HEK293 (cell line): ENCODE data around the gene OR9I1.

Experiments
- CTCF ChIA-PET: fragments of 350-600 bp; formaldehyde crosslinking; extraction: SDS; loops from one replicate; lab custom pipeline; 2021; ENCODE audit warnings: antibody characterized with exemption; lab: Yijun Ruan, JAX
- POLR2A ChIA-PET: fragments of 300-600 bp; formaldehyde crosslinking; extraction: SDS; loops from one replicate; lab custom pipeline; 2020; ENCODE audit warnings: antibody characterized with exemption, inconsistent platforms; lab: Yijun Ruan, JAX
- H3K27ac ChIP-seq: fragments of 200-500 bp; sonication (Bioruptor generic); 2 replicates; pipeline ENCODE4 v1.5.1; 2014; ENCODE audit warnings: low read depth, low read length, control low read depth, inconsistent platforms; ENCODE audit errors: extremely low read depth
- H3K36me3 ChIP-seq, 2 experiments: fragments of 200-500 bp in 1 of 2; sonication (Bioruptor generic) in 1 of 2; 1 replicate in 1 of 2; 2 replicates in 1 of 2; pipeline ENCODE4 v1.5.1; 2014 to 2017; ENCODE audit warnings: inconsistent platforms in 2 of 2, low read length in 2 of 2; ENCODE audit not compliant: control insufficient read depth in 2 of 2, insufficient read depth in 1 of 2
- H3K4me1 ChIP-seq: fragments of 200-500 bp; sonication (Bioruptor generic); 2 replicates; pipeline ENCODE4 v1.5.1; 2014; ENCODE audit warnings: mild to moderate bottlenecking, low read length, inconsistent platforms; ENCODE audit not compliant: control insufficient read depth, insufficient read depth
- H3K4me3 ChIP-seq: 2 replicates; pipeline ENCODE4 v1.5.1; 2011; ENCODE audit warnings: low read depth, mild to moderate bottlenecking, control low read depth, low read length, moderate library complexity
- H3K9me3 ChIP-seq: fragments of 200-500 bp; sonication (Bioruptor generic); 2 replicates; pipeline ENCODE4 v1.5.1; 2014; ENCODE audit warnings: low read depth, low read length, inconsistent platforms; ENCODE audit not compliant: control insufficient read depth, insufficient read depth
- TSHZ1 ChIP-seq: fragments of 450-650 bp; formaldehyde crosslinking; IDR thresholded peaks from 2 replicates; pipeline ENCODE4 v1.5.1; 2016; ENCODE audit warnings: missing biosample characterization, missing genetic modification characterization, borderline replicate concordance
- ZFP41 ChIP-seq: fragments of 450-650 bp; formaldehyde crosslinking; IDR thresholded peaks from 2 replicates; pipeline ENCODE4 v1.5.1; 2016; ENCODE audit warnings: missing biosample characterization, missing genetic modification characterization, borderline replicate concordance
- ZNF10 ChIP-seq: fragments of 450-650 bp; formaldehyde crosslinking; IDR thresholded peaks from 2 replicates; pipeline ENCODE4 v1.5.1; 2017; ENCODE audit warnings: missing biosample characterization, missing genetic modification characterization
- ZNF501 ChIP-seq: fragments of 450-650 bp; formaldehyde crosslinking; IDR thresholded peaks from 2 replicates; pipeline ENCODE4 v1.5.1; 2016; ENCODE audit warnings: missing biosample characterization, missing genetic modification characterization
- ZNF548 ChIP-seq: fragments of 450-650 bp; formaldehyde crosslinking; IDR thresholded peaks from 2 replicates; pipeline ENCODE4 v1.5.1; 2016; ENCODE audit warnings: missing biosample characterization, missing genetic modification characterization
- ZNF626 ChIP-seq: fragments of 450-650 bp; sonication (Bioruptor Pico); formaldehyde crosslinking; IDR thresholded peaks from 2 replicates; pipeline ENCODE4 v1.5.1; 2018; ENCODE audit warnings: missing biosample characterization, missing genetic modification characterization, inconsistent platforms
- ZNF707 ChIP-seq: fragments of 450-650 bp; formaldehyde crosslinking; IDR thresholded peaks from 2 replicates; pipeline ENCODE4 v1.5.1; 2016; ENCODE audit warnings: missing biosample characterization, missing genetic modification characterization
- ZSCAN4 ChIP-seq: fragments of 450-650 bp; formaldehyde crosslinking; IDR thresholded peaks from 2 replicates; pipeline ENCODE4 v1.5.1; 2017; ENCODE audit warnings: missing biosample characterization, missing genetic modification characterization
- TF ChIP-seq, protein P1 (sequence below): fragments of 450-650 bp; formaldehyde crosslinking; conservative IDR thresholded peaks from 2 replicates; pipeline ENCODE4 v1.5.1; 2016; ENCODE audit warnings: low read depth, missing biosample characterization, missing genetic modification characterization

Gene OR9I1, protein sequence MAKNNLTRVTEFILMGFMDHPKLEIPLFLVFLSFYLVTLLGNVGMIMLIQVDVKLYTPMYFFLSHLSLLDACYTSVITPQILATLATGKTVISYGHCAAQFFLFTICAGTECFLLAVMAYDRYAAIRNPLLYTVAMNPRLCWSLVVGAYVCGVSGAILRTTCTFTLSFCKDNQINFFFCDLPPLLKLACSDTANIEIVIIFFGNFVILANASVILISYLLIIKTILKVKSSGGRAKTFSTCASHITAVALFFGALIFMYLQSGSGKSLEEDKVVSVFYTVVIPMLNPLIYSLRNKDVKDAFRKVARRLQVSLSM

DNA sequence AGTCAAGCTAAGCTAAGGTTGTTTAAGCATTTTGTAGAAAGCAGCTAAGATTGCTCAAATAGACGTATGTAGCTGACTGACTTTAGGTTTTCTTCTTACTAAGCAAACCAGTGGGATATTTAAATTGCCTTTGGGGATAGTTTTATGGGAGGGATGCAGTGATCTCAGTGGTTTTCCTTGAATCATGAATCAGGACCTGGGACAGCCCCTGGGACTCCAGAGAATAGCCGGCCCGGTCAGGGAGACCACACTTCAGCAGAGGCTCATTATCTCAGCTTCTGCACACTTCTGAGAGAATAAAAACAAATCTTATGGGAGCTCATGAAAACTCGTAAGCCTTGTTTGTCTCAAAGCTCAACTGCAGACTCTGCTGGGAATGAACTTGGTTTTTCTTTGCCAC lies at the start of gene OR9I1:
Gene OR9I1 (minus strand): TSS at position 62 of the 400 bp plus-strand sequence. CDS start 6,086 bp downstream, outside the sequence.
- no peaks in the 10 kb centered on the region for H3K36me3 ChIP-seq
- ChIA-PET POLR2A (no interaction called here), CTCF (no interaction called here)
- TF ChIP-seq ZNF707 (tag by site-specific recombination): no peak
- TF ChIP-seq, protein P1, sequence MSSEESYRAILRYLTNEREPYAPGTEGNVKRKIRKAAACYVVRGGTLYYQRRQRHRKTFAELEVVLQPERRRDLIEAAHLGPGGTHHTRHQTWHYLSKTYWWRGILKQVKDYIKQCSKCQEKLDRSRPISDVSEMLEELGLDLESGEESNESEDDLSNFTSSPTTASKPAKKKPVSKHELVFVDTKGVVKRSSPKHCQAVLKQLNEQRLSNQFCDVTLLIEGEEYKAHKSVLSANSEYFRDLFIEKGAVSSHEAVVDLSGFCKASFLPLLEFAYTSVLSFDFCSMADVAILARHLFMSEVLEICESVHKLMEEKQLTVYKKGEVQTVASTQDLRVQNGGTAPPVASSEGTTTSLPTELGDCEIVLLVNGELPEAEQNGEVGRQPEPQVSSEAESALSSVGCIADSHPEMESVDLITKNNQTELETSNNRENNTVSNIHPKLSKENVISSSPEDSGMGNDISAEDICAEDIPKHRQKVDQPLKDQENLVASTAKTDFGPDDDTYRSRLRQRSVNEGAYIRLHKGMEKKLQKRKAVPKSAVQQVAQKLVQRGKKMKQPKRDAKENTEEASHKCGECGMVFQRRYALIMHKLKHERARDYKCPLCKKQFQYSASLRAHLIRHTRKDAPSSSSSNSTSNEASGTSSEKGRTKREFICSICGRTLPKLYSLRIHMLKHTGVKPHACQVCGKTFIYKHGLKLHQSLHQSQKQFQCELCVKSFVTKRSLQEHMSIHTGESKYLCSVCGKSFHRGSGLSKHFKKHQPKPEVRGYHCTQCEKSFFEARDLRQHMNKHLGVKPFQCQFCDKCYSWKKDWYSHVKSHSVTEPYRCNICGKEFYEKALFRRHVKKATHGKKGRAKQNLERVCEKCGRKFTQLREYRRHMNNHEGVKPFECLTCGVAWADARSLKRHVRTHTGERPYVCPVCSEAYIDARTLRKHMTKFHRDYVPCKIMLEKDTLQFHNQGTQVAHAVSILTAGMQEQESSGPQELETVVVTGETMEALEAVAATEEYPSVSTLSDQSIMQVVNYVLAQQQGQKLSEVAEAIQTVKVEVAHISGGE: no peak
- no peak for TF ChIP-seq ZNF626
- no peaks in the 10 kb centered on the region for H3K4me1 ChIP-seq
- no peak within 1 kb of the TSS for H3K27ac ChIP-seq
- no peaks in the 10 kb centered on the region for H3K9me3 ChIP-seq
- no peak within 1 kb of the TSS for H3K4me3 ChIP-seq

- POLR2A ChIA-PET: no interaction called here
Observed at GRCh38 chr11:58165504-58166106, 40.3 kb upstream of the OR9I1 start.

More at GRCh38 chr11:58165504-58166106, 40.3 kb upstream of the OR9I1 start:
- TF ChIP-seq ZSCAN4 (tag by site-specific recombination) (no peak), TSHZ1 (tag by site-specific recombination) (no peak), ZNF548 (tag by site-specific recombination) (no peak), ZNF501 (tag by site-specific recombination) (no peak), ZFP41 (tag by site-specific recombination) (no peak), ZNF10 (tag by site-specific recombination) (no peak)
- CTCF ChIA-PET: no interaction called here
- Histone ChIP-seq H3K27ac (no peak overlapping the region), H3K36me3 (no peaks in the 10 kb centered on the region), H3K4me1 (no peaks in the 10 kb centered on the region), H3K9me3 (no peaks in the 10 kb centered on the region), H3K4me3 (no peak overlapping the region)
